Natural killer cell (primary cell): ENCODE measurements around the gene SLC6A12. TPM values are rescaled to one million over a fixed set of nuclear protein-coding genes. Genes with fewer than 3 reads are reported as not detected.
A peak's percentile ranks its signal among the peaks of the same experiment; 100 is the strongest.

Experiments used
- ATAC-seq, 3 donors: fragments of 150-1000 bp in 2 of 3; fragments of 200-7000 bp in 1 of 3; cut with Tn5 transposase; 1 replicate in 1 of 3; 2 replicates in 2 of 3; pipeline ENCODE4 v1.10.0; 2021; ENCODE audit warnings: mild to moderate bottlenecking in 2 of 3, moderate library complexity in 2 of 3
- DNase-seq, 2 donors: peaks; one replicate each; pipeline versions ENCODE4 v3.0.0 to v3.0.0-alpha.2; 2013 to 2021; ENCODE audit warnings: mixed read lengths in 1 of 2
- H3K27ac ChIP-seq: one replicate; pipeline ENCODE4 v1.5.1; 2013; ENCODE audit warnings: mild to moderate bottlenecking, low read length
- H3K27me3 ChIP-seq: one replicate; pipeline ENCODE4 v1.6.1; 2013; ENCODE audit warnings: low read length; ENCODE audit not compliant: control insufficient read depth, insufficient read depth
- H3K36me3 ChIP-seq: one replicate; pipeline ENCODE4 v1.6.1; 2013; ENCODE audit warnings: low read length; ENCODE audit not compliant: control insufficient read depth, insufficient read depth
- H3K4me1 ChIP-seq: one replicate; pipeline ENCODE4 v1.6.1; 2013; ENCODE audit warnings: low read length; ENCODE audit not compliant: control insufficient read depth, insufficient read depth
- H3K4me3 ChIP-seq: one replicate; pipeline ENCODE4 v1.5.1; 2013; ENCODE audit warnings: low read length
- H3K9me3 ChIP-seq: one replicate; pipeline ENCODE4 v1.6.1; 2013; ENCODE audit warnings: low read length; ENCODE audit not compliant: control insufficient read depth, insufficient read depth
- H3K27ac Mint-ChIP-seq, 2 donors: one replicate each; pipeline ENCODE4 v1.8.0; 2022; ENCODE audit warnings: mild to moderate bottlenecking in 2 of 2, mixed read lengths in 2 of 2, moderate library complexity in 1 of 2
- H3K27me3 Mint-ChIP-seq, 2 donors: one replicate each; pipeline ENCODE4 v1.8.0; 2022; ENCODE audit warnings: low read depth in 2 of 2, mixed read lengths in 2 of 2
- H3K36me3 Mint-ChIP-seq: one replicate; pipeline ENCODE4 v1.8.0; 2022; ENCODE audit warnings: mixed read lengths
- H3K4me1 Mint-ChIP-seq, 2 donors: one replicate each; pipeline ENCODE4 v1.8.0; 2022; ENCODE audit warnings: mixed read lengths in 2 of 2
- H3K4me3 Mint-ChIP-seq: one replicate; pipeline ENCODE4 v1.8.0; 2022; ENCODE audit warnings: mild to moderate bottlenecking, moderate library complexity, mixed read lengths
- H3K9me3 Mint-ChIP-seq, 2 donors: one replicate each; pipeline ENCODE4 v1.8.0; 2022; ENCODE audit warnings: mixed read lengths in 2 of 2
- CTCF ChIP-seq: fragments of 200-600 bp; IDR thresholded peaks from one replicate; pipeline ENCODE4 v1.8.0; 2022; ENCODE audit warnings: antibody characterized with exemption
- WGBS: methylation state at CpG from one replicate; pipeline ENCODE4 v1.1.7; 2013; ENCODE audit warnings: missing lambda C conversion rate; ENCODE audit not compliant: insufficient coverage; 5-methylcytosine and 5-hydroxymethylcytosine counted together
- intact Hi-C: fragments of 100-400 bp; cut with micrococcal nuclease; formaldehyde crosslinking; loops from one replicate; pipeline ENCODE4 v1.14.2; 2022
- total RNA-seq, 4 donors: library from RNA; stranded (reverse); fragments of 120-200 nt in 1 of 4; gene quantifications; one replicate each; pipeline versions ENCODE4 v1.2.3 to v1.2.4, GENCODE V29; 2013 to 2022

The SLC6A12 gene
- total RNA-seq, 3 donors from 2014 or later (not counting 1 experiment from before 2014, with no cell fraction given), result 0.54 to 0.70 TPM; not detected in 1

GRCh38 chr12:177336-177979 lies 36.5 kb downstream of the SLC6A12 start:
- Mint-ChIP-seq H3K36me3 (no peaks in the 10 kb centered on the region), H3K9me3 (no peaks in the 10 kb centered on the region), H3K27ac (no peak overlapping the region), H3K27me3 (no peaks in the 10 kb centered on the region), H3K4me3 (no peak overlapping the region), H3K4me1 (peaks cover 11 to 39% of the 10 kb centered on the region in 2 donors)
- H3K9me3 ChIP-seq, result no peaks in the 10 kb centered on the region
- ATAC-seq, result no peak
- H3K27ac ChIP-seq, result no peak overlapping the region
- H3K36me3 ChIP-seq, result no peaks in the 10 kb centered on the region
- H3K4me3 ChIP-seq, result no peak overlapping the region
- peaks cover 26% of the 10 kb centered on the region for H3K4me1 ChIP-seq
- no peak for DNase-seq
- WGBS, result 89% methylated on average over 11 of the region's 11 CpGs
- no peaks in the 10 kb centered on the region for H3K27me3 ChIP-seq
- no peak for TF ChIP-seq CTCF
- intact Hi-C loops, result no loop called here

GRCh38 chr12:176321-177181 lies 37.4 kb downstream of the SLC6A12 start:
- WGBS, result 63% methylated on average over 16 of the region's 16 CpGs
- Mint-ChIP-seq H3K9me3 (no peaks in the 10 kb centered on the region), H3K4me1 (peaks cover 11 to 41% of the 10 kb centered on the region in 2 donors), H3K4me3 (no peak overlapping the region), H3K36me3 (no peaks in the 10 kb centered on the region), H3K27me3 (no peaks in the 10 kb centered on the region), H3K27ac (peak overlapping the region in 1 of 2 donors; percentile 18)
- no peak for TF ChIP-seq CTCF
- ATAC-seq, result peak in 1 of 3 donors; percentile 17
- Histone ChIP-seq H3K9me3 (no peaks in the 10 kb centered on the region), H3K4me3 (no peak overlapping the region), H3K36me3 (no peaks in the 10 kb centered on the region), H3K27me3 (no peaks in the 10 kb centered on the region), H3K27ac (no peak overlapping the region), H3K4me1 (peaks cover 25% of the 10 kb centered on the region)
- DNase-seq, result no peak
- intact Hi-C loops, result no loop called here

GRCh38 chr12:175759-176158 lies 38.2 kb downstream of the SLC6A12 start:
- no peak overlapping the region for H3K27ac ChIP-seq
- H3K4me1 ChIP-seq, result peaks cover 17% of the 10 kb centered on the region
- H3K36me3 ChIP-seq, result no peaks in the 10 kb centered on the region
- Mint-ChIP-seq H3K27me3 (peaks cover 0 to 3% of the 10 kb centered on the region in 2 donors), H3K9me3 (no peaks in the 10 kb centered on the region), H3K4me1 (peaks cover 10 to 39% of the 10 kb centered on the region in 2 donors), H3K36me3 (no peaks in the 10 kb centered on the region), H3K27ac (no peak overlapping the region), H3K4me3 (no peak overlapping the region)
- intact Hi-C loops, result no loop called here
- H3K27me3 ChIP-seq, result no peaks in the 10 kb centered on the region
- WGBS, result 90% methylated on average over 16 of the region's 16 CpGs
- no peak for TF ChIP-seq CTCF
- ATAC-seq (no peak), DNase-seq (no peak)
- no peak overlapping the region for H3K4me3 ChIP-seq
- no peaks in the 10 kb centered on the region for H3K9me3 ChIP-seq
